HFF-Myc (cell line): ENCODE data around the gene TBC1D32.
"Not testable (repeated sequence)": the region's sequence is repeated elsewhere in the genome, so short reads cannot be mapped to it uniquely, and the experiment has no call there.

Experiments
- DNase-seq: peaks from one replicate; pipeline ENCODE4 v3.0.0-alpha.2; 2011; ENCODE audit warnings: low read depth; ENCODE audit errors: extremely low read depth
- H3K4me3 ChIP-seq: replicated peaks from 2 replicates; pipeline ENCODE4 v1.5.1; 2011; ENCODE audit warnings: low read depth, mild to moderate bottlenecking, control low read depth, low read length
- CTCF ChIP-seq: IDR thresholded peaks from 2 replicates; pipeline ENCODE4 v1.5.1; 2012; ENCODE audit warnings: mild to moderate bottlenecking, low read depth, low read length, control low read depth; ENCODE audit errors: missing control alignments

The TBC1D32 gene

GRCh38 chr6:121235386-121235785 is 98.9 kb downstream of the TBC1D32 start:
- no peak for DNase-seq
- no peak for TF ChIP-seq CTCF
- H3K4me3 ChIP-seq = no peak overlapping the region

GRCh38 chr6:121223930-121224329 is 110.3 kb downstream of the TBC1D32 start:
- TF ChIP-seq CTCF = no peak
- no peak overlapping the region for H3K4me3 ChIP-seq
- DNase-seq = no peak

GRCh38 chr6:121223212-121223611 is 111.1 kb downstream of the TBC1D32 start:
- H3K4me3 ChIP-seq = no peak overlapping the region
- TF ChIP-seq CTCF = no peak
- no peak for DNase-seq

- H3K4me3 ChIP-seq = no peak overlapping the region
- no peak for DNase-seq
- no peak for TF ChIP-seq CTCF
These were observed 111.6 kb downstream of the TBC1D32 start for GRCh38 chr6:121222656-121223055.

DNA sequence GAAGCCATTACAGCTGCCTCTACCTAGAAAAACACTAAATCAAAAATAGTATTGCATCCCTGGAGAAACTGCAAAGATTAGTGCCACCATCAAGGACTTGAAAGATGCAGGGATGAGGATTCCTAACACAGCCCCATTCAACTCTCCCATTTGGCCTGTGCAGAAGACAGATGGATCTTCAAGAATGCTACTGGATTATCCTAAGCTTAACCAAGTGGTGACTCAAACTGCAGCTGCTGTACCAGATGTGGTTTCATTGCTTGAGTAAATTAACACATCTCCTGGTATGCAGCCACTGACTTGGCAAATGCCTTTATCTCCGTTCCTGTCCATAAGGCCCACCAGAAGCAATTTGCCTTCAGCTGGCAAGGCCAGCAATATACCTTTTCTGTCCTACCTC is 117.4 kb downstream of the TBC1D32 start:
- peak; percentile 22 for DNase-seq
- no peak for TF ChIP-seq CTCF

GRCh38 chr6:121213341-121213740 is 120.9 kb downstream of the TBC1D32 start:
- not testable (repeated sequence) for H3K4me3 ChIP-seq, DNase-seq

More for the DNA sequence above, 117.4 kb downstream of the TBC1D32 start:
- no peak overlapping the region for H3K4me3 ChIP-seq

- H3K4me3 ChIP-seq = no peak overlapping the region
- no peak for TF ChIP-seq CTCF
- no peak for DNase-seq
These were observed 123.3 kb downstream of the TBC1D32 start for GRCh38 chr6:121210943-121211342.
